Ishikawa (cell line): ENCODE results near the gene MFSD8.

Experiments
- CEBPB ChIP-seq: IDR thresholded peaks from 2 replicates; pipeline ENCODE4 v1.6.1; 2012
- EP300 ChIP-seq: IDR thresholded peaks from 2 replicates; pipeline ENCODE4 v1.6.1; 2012; ENCODE audit warnings: borderline replicate concordance
- FOXM1 ChIP-seq: IDR thresholded peaks from 2 replicates; pipeline ENCODE4 v1.6.1; 2012; ENCODE audit warnings: low read depth, borderline replicate concordance
- RAD21 ChIP-seq: IDR thresholded peaks from 2 replicates; pipeline ENCODE4 v1.6.1; 2012; ENCODE audit warnings: low read depth
- TAF1 ChIP-seq: IDR thresholded peaks from 2 replicates; pipeline ENCODE4 v1.6.1; 2012; ENCODE audit warnings: low read depth, mild to moderate bottlenecking
- TEAD4 ChIP-seq: IDR thresholded peaks from 2 replicates; pipeline ENCODE4 v1.6.1; 2012
- YY1 ChIP-seq: IDR thresholded peaks from 2 replicates; pipeline ENCODE4 v1.6.1; 2012; ENCODE audit warnings: low read depth
- ZBTB7A ChIP-seq: IDR thresholded peaks from 2 replicates; pipeline ENCODE4 v1.6.1; 2012; ENCODE audit warnings: low read depth
- TF ChIP-seq, protein P1 (sequence below): IDR thresholded peaks from 2 replicates; pipeline ENCODE4 v1.6.1; 2012; ENCODE audit warnings: low read depth, mild to moderate bottlenecking

DNA sequence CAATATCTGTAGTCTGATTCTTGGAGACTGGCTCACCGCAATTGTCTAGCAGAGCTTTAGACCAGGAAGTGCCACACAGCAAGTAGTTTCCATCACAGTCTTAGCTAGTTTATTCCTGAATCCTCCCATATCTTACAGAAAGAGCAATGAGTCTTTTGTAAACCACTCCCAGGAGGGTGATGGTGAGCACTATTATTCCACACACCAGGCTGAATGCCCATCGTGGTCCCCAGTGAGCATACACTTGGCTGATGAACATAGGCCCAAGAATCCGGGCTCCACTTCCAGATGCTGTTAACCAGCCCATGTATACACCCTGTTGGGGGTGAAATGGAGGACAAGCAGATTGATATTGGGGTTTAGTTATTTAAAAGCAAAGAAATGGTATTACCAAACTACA is 44.5 kb downstream of the MFSD8 start:
- TF ChIP-seq, protein P1, sequence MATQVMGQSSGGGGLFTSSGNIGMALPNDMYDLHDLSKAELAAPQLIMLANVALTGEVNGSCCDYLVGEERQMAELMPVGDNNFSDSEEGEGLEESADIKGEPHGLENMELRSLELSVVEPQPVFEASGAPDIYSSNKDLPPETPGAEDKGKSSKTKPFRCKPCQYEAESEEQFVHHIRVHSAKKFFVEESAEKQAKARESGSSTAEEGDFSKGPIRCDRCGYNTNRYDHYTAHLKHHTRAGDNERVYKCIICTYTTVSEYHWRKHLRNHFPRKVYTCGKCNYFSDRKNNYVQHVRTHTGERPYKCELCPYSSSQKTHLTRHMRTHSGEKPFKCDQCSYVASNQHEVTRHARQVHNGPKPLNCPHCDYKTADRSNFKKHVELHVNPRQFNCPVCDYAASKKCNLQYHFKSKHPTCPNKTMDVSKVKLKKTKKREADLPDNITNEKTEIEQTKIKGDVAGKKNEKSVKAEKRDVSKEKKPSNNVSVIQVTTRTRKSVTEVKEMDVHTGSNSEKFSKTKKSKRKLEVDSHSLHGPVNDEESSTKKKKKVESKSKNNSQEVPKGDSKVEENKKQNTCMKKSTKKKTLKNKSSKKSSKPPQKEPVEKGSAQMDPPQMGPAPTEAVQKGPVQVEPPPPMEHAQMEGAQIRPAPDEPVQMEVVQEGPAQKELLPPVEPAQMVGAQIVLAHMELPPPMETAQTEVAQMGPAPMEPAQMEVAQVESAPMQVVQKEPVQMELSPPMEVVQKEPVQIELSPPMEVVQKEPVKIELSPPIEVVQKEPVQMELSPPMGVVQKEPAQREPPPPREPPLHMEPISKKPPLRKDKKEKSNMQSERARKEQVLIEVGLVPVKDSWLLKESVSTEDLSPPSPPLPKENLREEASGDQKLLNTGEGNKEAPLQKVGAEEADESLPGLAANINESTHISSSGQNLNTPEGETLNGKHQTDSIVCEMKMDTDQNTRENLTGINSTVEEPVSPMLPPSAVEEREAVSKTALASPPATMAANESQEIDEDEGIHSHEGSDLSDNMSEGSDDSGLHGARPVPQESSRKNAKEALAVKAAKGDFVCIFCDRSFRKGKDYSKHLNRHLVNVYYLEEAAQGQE, result no peak
- no peak for TF ChIP-seq CEBPB
- no peak for TF ChIP-seq ZBTB7A
- TF ChIP-seq RAD21, result no peak
- TF ChIP-seq TAF1, result no peak
- no peak for TF ChIP-seq EP300
- no peak for TF ChIP-seq FOXM1
- TF ChIP-seq YY1, result no peak
- no peak for TF ChIP-seq TEAD4
